ENCODE data around the gene TRPC1.

- TF ChIP-seq, protein P1, sequence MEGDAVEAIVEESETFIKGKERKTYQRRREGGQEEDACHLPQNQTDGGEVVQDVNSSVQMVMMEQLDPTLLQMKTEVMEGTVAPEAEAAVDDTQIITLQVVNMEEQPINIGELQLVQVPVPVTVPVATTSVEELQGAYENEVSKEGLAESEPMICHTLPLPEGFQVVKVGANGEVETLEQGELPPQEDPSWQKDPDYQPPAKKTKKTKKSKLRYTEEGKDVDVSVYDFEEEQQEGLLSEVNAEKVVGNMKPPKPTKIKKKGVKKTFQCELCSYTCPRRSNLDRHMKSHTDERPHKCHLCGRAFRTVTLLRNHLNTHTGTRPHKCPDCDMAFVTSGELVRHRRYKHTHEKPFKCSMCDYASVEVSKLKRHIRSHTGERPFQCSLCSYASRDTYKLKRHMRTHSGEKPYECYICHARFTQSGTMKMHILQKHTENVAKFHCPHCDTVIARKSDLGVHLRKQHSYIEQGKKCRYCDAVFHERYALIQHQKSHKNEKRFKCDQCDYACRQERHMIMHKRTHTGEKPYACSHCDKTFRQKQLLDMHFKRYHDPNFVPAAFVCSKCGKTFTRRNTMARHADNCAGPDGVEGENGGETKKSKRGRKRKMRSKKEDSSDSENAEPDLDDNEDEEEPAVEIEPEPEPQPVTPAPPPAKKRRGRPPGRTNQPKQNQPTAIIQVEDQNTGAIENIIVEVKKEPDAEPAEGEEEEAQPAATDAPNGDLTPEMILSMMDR (IDR thresholded peaks at IDR 0.05) = no peak
- TF ChIP-seq REST (IDR thresholded peaks at IDR 0.05; ENCODE audit: insufficient read depth in 1 of 2, low read depth in 2 of 2, low read length in 1 of 2) (no peak), SIN3A (IDR thresholded peaks at IDR 0.05; ENCODE audit: borderline replicate concordance, insufficient read depth, low read depth, low read length) (no peak), POLR2AphosphoS5 (IDR thresholded peaks at IDR 0.05; ENCODE audit: low read depth, low read length) (no peak)
These were observed 95.3 kb downstream of the TRPC1 start for GRCh38 chr3:142819179-142819578.

Measured in Panc1 (cell line).